ENCODE measurements around the gene C5AR2. TPM values are rescaled to one million over a fixed set of nuclear protein-coding genes. Genes with fewer than 3 reads are reported as not detected.
A peak's percentile ranks its signal among the peaks of the same experiment; 100 is the strongest.

Gene C5AR2
- total RNA-seq, 1 donor from 2014 or later: 0.07 TPM

GRCh38 chr19:47370045-47370611, 38.2 kb downstream of the C5AR2 start:
- Mint-ChIP-seq H3K4me3 (ENCODE audit: unreplicated experiment) (no peak overlapping the region), H3K9me3 (ENCODE audit: low read depth) (no peaks in the 10 kb centered on the region), H3K36me3 (ENCODE audit: low read depth) (peaks cover 16% of the 10 kb centered on the region), H3K4me1 (ENCODE audit: low read depth) (peaks cover 11% of the 10 kb centered on the region), H3K27me3 (ENCODE audit: low read depth) (no peaks in the 10 kb centered on the region), H3K27ac (ENCODE audit: unreplicated experiment) (peak overlapping the region; percentile 4)
- TF ChIP-seq CTCF (IDR thresholded peaks at IDR 0.05): no peak
- no peak for DNase-seq (ENCODE audit: low spot score)

DNA sequence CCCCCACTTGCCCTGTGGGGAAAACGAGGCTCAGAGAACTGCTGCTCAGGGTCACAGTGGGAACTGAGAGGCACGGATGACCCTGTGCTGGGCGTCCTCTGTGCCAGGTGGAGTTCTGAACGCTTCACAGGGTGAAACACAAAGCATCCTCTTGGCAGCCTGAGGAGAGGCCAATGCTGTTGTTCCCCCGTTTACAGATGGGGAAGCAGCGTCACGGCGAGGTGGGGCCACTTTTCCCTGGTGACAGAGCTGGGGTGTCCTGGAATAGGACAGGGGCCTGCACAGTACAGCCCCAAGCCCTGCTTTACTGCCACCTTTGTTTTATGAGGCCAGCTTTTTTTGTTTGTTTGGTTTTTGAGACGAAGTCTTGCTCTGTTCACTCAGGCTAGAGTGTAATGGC, 39.3 kb downstream of the C5AR2 start:
- no peaks in the 10 kb centered on the region for H3K9me3 Mint-ChIP-seq (ENCODE audit: low read depth)
- no peaks in the 10 kb centered on the region for H3K27me3 Mint-ChIP-seq (ENCODE audit: low read depth)
- TF ChIP-seq CTCF (IDR thresholded peaks at IDR 0.05): no peak
- H3K4me3 Mint-ChIP-seq (ENCODE audit: unreplicated experiment): no peak overlapping the region
- peaks cover 11% of the 10 kb centered on the region for H3K4me1 Mint-ChIP-seq (ENCODE audit: low read depth)
- no peak for DNase-seq (ENCODE audit: low spot score)
- peaks cover 18% of the 10 kb centered on the region for H3K36me3 Mint-ChIP-seq (ENCODE audit: low read depth)
- no peak overlapping the region for H3K27ac Mint-ChIP-seq (ENCODE audit: unreplicated experiment)

DNA sequence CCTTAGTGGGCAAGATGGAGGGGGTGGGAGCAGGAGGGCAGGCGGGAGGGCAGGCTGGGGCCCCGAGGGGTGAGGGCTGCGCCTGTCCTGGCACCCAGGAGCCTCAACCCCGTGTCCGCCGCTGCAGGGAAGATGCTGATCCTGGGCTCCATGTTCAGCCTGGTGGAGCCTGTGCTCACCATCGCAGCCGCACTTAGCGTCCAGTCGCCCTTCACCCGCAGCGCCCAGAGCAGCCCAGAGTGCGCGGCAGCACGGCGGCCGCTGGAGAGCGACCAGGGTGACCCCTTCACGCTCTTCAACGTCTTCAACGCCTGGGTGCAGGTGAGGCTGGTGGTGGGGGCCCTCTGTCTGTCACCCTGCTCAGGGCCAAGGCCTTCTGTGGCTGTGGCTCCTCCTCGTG, 40.6 kb downstream of the C5AR2 start:
- Mint-ChIP-seq H3K36me3 (ENCODE audit: low read depth) (peaks cover 18% of the 10 kb centered on the region), H3K27me3 (ENCODE audit: low read depth) (no peaks in the 10 kb centered on the region), H3K9me3 (ENCODE audit: low read depth) (no peaks in the 10 kb centered on the region), H3K4me3 (ENCODE audit: unreplicated experiment) (no peak overlapping the region), H3K4me1 (ENCODE audit: low read depth) (peaks cover 11% of the 10 kb centered on the region), H3K27ac (ENCODE audit: unreplicated experiment) (no peak overlapping the region)
- no peak for TF ChIP-seq CTCF (IDR thresholded peaks at IDR 0.05)
- DNase-seq (ENCODE audit: low spot score): no peak

GRCh38 chr19:47373246-47374240, 41.6 kb downstream of the C5AR2 start:
- Mint-ChIP-seq H3K9me3 (ENCODE audit: low read depth) (no peaks in the 10 kb centered on the region), H3K27ac (ENCODE audit: unreplicated experiment) (no peak overlapping the region), H3K27me3 (ENCODE audit: low read depth) (no peaks in the 10 kb centered on the region), H3K4me3 (ENCODE audit: unreplicated experiment) (no peak overlapping the region), H3K4me1 (ENCODE audit: low read depth) (peaks cover 11% of the 10 kb centered on the region), H3K36me3 (ENCODE audit: low read depth) (peaks cover 18% of the 10 kb centered on the region)
- no peak for DNase-seq (ENCODE audit: low spot score)
- no peak for TF ChIP-seq CTCF (IDR thresholded peaks at IDR 0.05)

DNA sequence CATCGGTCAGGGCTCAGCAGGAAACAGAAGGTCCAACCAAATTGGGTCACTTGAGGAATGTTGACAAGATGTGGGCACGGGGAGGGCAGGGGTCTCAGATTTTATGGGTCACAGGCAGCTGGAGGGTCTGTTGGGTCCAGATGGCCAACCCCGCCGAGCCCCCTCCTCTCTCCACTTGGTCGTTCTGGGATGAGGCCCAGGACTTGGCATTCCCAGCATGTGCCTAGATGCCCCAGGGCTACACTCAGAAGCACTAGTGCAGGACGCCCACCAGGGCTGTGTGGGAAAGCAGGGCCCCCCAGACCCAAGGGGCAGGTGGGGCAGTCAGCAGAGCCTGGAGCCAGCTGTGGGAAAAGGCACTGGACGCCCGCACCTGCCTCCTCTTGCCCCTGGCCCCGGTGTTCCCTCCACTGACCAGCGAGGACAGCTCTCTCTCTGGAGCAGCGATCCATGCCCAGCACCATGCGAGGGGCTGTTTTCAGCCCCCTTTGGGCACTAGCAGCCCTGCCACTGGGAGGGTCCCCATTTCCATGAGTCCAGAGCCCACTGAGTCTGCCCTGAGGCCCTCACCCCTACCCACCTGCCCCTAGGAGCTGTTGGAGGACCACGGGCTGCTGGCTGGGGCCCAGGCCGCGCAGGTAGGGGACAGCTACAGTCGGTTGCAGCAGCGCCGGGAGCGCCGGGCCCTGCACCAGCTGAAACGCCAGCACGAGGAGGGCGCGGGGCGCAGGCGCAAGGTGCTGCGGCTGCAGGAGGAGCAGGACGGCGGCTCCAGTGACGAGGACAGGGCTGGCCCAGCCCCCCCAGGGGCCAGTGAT, 43.1 kb downstream of the C5AR2 start:
- H3K4me1 Mint-ChIP-seq (ENCODE audit: low read depth): peaks cover 4% of the 10 kb centered on the region
- DNase-seq (ENCODE audit: low spot score): no peak
- no peak for TF ChIP-seq CTCF (IDR thresholded peaks at IDR 0.05)
- H3K27ac Mint-ChIP-seq (ENCODE audit: unreplicated experiment): no peak overlapping the region
- no peaks in the 10 kb centered on the region for H3K9me3 Mint-ChIP-seq (ENCODE audit: low read depth)
- no peak overlapping the region for H3K4me3 Mint-ChIP-seq (ENCODE audit: unreplicated experiment)
- H3K27me3 Mint-ChIP-seq (ENCODE audit: low read depth): no peaks in the 10 kb centered on the region
- H3K36me3 Mint-ChIP-seq (ENCODE audit: low read depth): peaks cover 19% of the 10 kb centered on the region
